Measurements from ENCODE around the gene AP1S2.

Gene AP1S2

GRCh38 chrX:15804563-15804962 lies 50.0 kb downstream of the AP1S2 start:
- peak; percentile 7 for DNase-seq

GRCh38 chrX:15797707-15798106 lies 56.9 kb downstream of the AP1S2 start:
- DNase-seq = no peak

GRCh38 chrX:15790769-15791290 lies 63.8 kb downstream of the AP1S2 start:
- no peak for DNase-seq

GRCh38 chrX:15789979-15790768 lies 64.4 kb downstream of the AP1S2 start, which contains the start of gene ZRSR2:
Gene ZRSR2, plus strand, starts transcription at chrX:15790484. Its CDS starts 12 bp downstream, at chrX:15790496.
- DNase-seq = peak; percentile 64

GRCh38 chrX:15786915-15787314 lies 67.7 kb downstream of the AP1S2 start:
- DNase-seq = no peak

- no peak for DNase-seq
Observed at GRCh38 chrX:15785176-15785750, 69.3 kb downstream of the AP1S2 start.

GRCh38 chrX:15781961-15782699 lies 72.5 kb downstream of the AP1S2 start:
- no peak for DNase-seq
